Sciatic nerve (tissue), 2 donors: ENCODE results near the gene CLSTN2. TPM values are rescaled to one million over a fixed set of nuclear protein-coding genes. Genes with fewer than 3 reads are reported as not detected.
"Not testable (repeated sequence)": the region's sequence is repeated elsewhere in the genome, so short reads cannot be mapped to it uniquely, and the experiment has no call there.

Source experiments
- ATAC-seq: fragments of 200-7000 bp; cut with Tn5 transposase; one replicate; pipeline ENCODE4 v1.9.1; 2020; ENCODE audit warnings: mild to moderate bottlenecking, moderate library complexity
- DNase-seq: peaks from one replicate; pipeline ENCODE4 v3.0.0-alpha.2; 2020; ENCODE audit warnings: low spot score
- intact Hi-C: fragments of 100-400 bp; cut with DNase I; formaldehyde crosslinking; loops from one replicate; pipeline ENCODE4 v1.14.2; 2022
- total RNA-seq: library from RNA; stranded (reverse); fragmentation: NEBNext Ultra II Directional; extraction: Animal tissue kit (Norgen Biotek cat#: 25700); gene quantifications from one replicate; pipeline ENCODE4 v1.2.1, GENCODE V29; 2021
- donor health status: DM: no; HTN: no; CAD: no.
- donor health status: DM: no; HTN: no; CAD: no.

The CLSTN2 gene
- total RNA-seq, 1 donor from 2014 or later = 5.1 TPM

DNA sequence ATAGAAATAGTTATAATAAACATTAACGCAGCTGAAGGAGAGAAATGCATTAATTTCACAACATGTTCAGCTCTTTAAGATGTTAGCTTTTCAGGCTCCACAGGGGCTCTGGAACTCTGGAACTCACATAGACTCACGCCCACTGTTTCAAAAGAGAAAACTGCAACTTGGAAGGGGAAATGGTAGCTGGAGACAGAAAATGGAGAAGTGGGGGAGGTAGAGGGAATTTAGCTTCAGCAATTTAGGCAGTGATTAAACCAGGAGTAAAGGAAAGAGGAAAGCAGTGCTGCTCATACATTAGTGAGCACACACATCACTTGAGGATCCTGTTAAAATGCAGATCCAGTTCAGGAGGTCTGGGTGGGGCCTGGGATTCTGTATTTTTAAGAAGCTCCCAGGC, 468.1 kb downstream of the CLSTN2 start:
- intact Hi-C loops = no loop called here
- ATAC-seq (no peak), DNase-seq (no peak)

DNA sequence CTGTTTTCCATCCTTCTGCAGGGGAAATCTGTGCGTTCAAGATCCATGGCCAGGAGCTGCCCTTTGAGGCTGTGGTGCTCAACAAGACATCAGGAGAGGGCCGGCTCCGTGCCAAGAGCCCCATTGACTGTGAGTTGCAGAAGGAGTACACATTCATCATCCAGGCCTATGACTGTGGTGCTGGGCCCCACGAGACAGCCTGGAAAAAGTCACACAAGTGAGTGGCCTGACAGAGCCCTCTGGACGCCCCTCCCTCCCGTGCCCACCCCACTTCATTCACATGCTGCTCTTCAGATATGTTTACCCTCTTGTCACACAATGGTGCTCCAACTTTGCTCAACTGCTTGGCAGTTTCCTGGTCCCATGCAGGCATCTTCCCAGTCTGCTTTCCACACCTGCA, 468.6 kb downstream of the CLSTN2 start:
- DNase-seq (no peak), ATAC-seq (no peak)
- intact Hi-C loops = no loop called here

DNA sequence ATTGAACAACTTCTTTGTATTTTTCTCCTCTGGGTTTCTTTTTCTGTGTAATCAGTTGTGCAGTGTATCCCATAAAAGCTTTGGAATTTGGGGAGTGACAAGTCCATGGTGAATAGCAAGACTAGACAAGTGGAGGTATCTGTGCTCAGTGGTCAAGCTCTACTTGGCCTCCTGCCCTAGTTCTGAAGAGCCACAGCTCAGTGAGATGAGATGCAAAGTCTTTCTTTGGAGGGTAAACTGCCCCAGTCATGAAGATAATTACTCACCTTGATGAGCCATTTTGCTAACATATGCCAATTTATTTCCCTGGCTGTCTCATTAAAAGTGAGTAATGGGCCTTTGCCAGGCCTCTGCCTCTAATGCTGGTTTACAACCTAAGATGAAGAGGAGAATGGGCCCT, 471.7 kb downstream of the CLSTN2 start:
- ATAC-seq = no peak
- DNase-seq = no peak
- intact Hi-C loops = no loop called here

DNA sequence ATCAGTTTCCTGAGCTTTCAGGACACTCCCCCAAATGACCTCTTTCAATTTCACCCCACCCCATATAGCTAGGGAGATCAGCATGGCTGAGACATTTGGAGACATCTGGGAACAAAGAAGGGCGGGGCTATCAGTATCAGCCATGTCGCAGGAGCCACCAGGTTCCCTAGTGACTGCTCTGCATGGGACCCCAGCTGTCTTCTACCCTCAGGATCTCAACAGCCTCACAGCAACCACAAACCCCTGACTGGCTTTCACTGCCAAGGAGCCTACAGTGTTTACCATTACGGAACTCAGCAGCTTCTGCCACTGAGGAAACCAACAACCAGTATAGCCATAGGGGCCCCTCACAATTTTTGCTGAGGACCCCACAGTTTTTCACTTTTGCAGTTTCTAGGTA, 473.3 kb downstream of the CLSTN2 start:
- DNase-seq (no peak), ATAC-seq (no peak)
- intact Hi-C loops = no loop called here

DNA sequence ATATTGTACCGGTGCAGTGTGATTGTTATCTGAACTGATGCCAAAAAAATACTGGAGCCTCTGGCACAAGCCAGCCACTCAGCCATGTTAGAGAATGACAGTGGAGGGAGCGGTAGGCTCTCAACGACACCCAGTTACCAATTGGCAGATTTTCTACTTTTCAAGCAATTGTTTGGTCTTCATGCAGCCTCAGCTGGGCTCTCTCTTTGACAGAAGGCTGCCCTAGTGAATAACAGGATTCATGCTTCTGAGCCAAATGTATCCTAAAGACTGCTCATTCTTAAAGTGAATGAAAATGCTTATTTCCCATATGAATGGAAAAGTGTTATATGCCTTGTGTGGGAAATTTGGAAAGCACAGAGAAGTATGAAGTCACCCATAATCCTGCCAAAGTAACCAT, 481.7 kb downstream of the CLSTN2 start:
- ATAC-seq = no peak
- intact Hi-C loops = no loop called here
- no peak for DNase-seq

DNA sequence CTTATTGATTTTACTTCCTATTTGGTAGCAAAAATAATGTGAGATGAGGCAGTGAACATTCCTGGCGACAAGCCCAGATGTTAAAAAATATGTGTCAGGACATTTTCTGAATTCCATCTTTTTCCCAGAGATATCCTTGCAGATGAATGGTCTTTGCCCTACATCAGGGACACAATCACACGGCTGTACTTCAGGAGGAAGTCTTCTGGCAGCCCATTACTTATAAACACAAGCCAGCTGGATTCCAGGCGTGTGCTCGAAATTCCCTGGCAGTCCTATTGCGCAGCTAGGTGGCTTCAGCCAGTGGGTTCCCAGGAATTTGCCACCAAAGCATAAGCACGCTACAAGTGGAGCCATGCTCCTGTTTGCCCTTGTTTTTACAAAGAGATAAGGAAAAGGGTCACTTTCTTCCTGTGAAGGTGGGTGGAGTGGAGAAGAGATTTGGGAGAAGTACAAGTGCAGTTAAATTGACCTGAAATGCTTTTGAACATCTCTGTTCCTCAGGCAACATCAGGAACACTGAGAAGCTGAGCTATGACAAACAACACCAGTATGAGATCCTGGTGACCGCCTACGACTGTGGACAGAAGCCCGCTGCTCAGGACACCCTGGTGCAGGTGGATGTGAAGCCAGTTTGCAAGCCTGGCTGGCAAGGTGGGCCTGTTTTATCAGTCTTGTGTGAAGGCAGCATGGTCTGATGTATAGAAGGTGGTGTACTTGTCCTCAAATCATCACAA, 485.8 kb downstream of the CLSTN2 start:
- intact Hi-C loops = no loop called here
- ATAC-seq = peak; percentile 82

DNA sequence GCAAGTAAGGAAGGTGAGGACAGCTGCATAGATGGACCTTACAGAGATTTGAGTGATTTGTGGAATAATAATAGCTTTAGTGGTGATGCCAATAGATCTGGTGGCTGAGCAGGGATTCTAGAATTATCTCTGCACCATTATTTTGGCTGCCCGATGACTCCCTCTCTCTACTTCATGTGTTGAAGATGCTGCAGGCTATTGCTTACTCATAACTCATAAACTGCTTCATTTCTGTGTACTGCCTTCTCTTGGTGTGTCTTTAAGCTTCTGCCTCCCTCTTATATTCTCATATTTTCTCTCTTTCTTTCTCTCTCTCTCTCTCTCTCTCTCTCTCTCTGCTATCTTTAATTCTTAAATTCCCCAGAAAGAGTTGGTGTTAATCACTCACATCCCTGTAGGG, 486.9 kb downstream of the CLSTN2 start:
- intact Hi-C loops = no loop called here
- no peak for DNase-seq
- ATAC-seq = no peak

More for the DNA sequence above, 485.8 kb downstream of the CLSTN2 start:
- DNase-seq = no peak

DNA sequence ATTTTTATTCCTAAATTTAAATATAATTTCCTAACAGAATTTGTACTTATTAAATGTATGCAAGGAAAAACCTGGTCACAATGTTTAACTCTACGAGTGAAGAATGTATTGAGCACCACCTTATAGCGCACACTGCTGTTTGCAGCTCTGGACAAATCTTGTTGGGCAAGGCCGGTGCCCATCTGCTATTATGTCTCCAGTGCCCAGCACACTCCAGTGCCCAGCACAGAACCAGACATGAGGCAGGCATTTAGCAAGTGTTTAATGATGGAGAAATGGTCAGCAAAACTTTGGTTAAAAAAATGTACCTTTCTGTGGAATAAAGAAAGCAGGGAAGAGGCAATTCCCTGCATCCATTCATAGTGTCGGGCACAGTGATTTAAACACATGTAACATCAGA, 488.2 kb downstream of the CLSTN2 start:
- ATAC-seq (no peak), DNase-seq (no peak)
- intact Hi-C loops = no loop called here

DNA sequence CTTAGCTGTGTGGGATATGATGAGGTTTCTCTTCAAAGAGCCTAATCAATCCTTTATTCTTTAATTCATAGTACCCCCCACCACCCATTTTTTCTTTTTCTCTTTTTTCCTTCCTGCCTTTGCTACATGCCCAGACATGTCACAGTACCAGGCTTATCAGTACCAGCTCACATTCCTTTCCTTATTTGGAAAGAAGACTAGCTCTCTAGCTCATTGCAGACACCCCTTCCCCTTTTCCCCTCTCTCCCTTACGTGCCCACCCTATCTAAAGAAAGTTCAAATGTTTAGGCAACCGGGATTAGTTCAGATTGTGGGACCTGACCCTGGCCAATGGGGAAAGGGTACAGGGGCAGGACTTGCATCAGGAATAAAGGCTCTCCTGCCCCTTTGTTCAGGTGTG, 488.6 kb downstream of the CLSTN2 start:
- DNase-seq, ATAC-seq, intact Hi-C loops: not testable (repeated sequence)

DNA sequence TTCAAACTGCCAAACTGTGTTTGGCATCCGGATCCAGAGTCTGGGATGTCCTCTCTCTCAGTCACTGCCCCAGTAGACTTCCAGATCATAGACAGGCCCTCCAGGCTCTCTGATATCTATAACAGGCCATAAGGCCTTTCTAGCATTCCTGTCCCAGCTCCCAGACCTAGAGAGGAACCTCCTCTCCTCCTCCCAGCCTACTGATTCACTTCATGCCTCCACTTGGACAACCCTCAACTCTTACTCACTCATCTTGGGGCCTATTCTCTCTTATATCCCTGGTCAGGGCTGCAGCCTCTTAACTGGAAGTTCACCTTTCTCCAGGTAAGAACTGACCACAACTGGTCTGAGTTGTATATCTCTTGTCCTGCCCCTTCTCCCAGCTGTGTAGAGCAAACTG, 489.2 kb downstream of the CLSTN2 start:
- intact Hi-C loops = no loop called here
- no peak for ATAC-seq
- no peak for DNase-seq

DNA sequence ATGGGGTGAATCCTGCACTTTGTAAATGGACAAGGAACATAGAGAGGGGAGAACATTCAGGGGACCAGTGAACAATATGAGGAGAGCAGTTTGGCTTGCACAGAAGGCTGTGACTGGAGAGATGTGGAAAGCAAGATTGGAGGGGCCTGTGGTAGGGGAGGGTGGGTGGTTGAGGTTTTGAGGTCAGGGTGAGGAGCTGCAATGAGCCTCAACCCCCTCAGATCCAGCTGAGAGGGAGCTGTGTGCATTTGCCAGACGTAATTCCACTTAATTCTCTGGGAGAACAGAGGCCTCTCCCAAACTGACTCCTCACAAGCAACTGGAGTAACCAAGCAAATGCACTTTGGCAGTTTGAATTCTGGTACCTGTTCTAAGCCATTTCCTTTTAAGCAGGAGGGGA, 489.7 kb downstream of the CLSTN2 start:
- intact Hi-C loops = no loop called here
- no peak for ATAC-seq
- no peak for DNase-seq

DNA sequence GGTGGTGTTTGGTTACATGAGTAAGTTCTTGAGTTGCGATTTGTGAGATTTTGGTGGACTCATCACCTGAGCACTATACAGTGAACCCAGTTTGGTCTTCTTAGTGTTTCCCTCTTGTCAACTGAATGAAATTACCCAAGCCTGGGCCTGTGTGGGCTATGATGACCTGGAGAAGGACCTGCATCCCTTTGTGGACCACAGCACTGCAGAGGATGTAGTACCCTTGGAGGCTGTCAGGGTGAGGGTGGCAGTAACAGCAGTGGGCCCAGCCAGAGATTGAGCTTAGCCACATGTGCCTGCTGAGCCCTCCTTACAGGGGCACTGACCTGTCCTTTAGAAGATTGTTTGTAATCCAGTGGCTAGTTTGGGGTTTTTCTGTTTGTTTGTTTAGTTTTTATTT, 492.8 kb downstream of the CLSTN2 start:
- intact Hi-C loops = no loop called here

DNA sequence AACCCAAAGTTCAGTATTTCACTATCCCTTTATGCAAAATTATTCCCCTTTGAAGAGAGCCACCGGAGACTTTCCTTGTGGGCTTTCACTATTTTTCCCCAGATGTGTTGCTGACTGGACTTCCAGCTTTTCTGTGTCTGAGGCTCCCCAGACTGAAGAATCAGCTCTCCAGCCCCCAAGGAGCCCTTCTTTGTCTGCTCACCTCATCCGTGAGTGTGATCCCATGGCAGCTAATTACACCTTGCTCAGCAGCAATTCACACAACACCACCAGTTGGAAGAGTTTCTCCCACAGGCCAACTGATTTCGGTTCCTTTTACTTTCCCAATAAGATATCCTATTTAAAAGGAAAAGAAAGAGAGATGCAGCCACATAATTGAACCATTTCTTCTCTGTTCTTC, 493.4 kb downstream of the CLSTN2 start:
- intact Hi-C loops = no loop called here
- no peak for ATAC-seq
- no peak for DNase-seq

More for the DNA sequence above, 492.8 kb downstream of the CLSTN2 start:
- ATAC-seq (no peak), DNase-seq (no peak)

DNA sequence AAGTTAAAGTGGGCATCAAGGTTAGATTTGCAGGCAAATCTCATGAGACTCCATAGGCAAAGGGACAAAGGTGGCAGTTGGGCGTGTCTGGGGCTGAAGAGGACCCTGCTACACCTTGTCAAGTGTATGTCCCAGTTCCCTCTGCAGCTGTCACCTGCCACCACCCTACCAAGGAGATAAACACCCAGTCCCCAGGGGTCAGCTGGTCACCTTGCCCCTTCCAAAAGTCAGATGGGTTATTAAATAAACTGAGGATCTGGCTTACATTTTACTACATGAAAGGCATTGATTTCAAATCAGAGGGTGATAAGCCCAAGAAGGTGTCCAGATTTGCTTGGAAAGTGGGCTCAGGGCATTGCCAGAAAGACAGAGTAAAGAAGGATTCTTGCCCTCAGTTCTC, 494.8 kb downstream of the CLSTN2 start:
- intact Hi-C loops = no loop called here
- DNase-seq (no peak), ATAC-seq (no peak)

DNA sequence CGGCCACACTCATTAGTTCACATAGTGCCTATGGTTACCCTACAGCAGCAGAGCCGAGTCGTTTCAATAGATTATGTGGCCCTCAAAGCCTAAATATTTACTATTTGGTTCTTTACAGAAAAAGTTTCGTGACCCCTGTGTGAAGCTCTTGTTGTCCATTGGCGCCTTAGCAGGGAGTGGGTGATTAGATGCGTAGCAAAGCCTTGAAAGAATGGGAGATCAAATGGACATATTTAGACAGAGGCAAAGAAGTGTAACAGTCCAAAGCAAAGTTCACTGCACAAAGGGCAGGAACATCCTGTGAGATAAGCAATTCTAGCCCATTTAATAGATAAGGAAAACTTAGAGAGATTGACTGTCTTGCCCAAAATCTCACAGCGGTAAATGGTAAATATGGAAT, 495.5 kb downstream of the CLSTN2 start:
- ATAC-seq = no peak
- intact Hi-C loops = no loop called here

DNA sequence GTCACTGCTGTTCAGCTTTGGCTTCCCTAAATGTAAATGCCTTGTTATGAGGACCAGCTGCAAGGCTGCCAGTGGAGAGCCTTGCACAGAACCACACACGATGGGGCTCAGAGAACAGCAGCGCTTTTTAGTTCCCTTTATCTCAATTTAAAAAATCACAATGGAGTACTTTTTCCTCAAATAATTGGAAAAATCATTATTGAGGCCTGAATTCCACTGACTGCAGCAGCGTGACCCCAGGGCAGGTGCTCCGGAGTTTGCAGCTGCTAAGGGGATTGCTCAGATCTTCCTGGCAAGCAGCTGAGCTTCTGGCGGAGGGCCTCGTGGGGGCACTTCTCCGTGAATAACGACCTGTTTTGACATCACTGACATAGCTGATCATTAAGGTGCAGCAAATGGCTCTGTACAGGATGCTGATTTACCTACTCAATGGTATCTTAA, 497.3 kb downstream of the CLSTN2 start:
- no peak for DNase-seq
- intact Hi-C loops = no loop called here
- peak; percentile 77 for ATAC-seq

More for the DNA sequence above, 495.5 kb downstream of the CLSTN2 start:
- DNase-seq = no peak

DNA sequence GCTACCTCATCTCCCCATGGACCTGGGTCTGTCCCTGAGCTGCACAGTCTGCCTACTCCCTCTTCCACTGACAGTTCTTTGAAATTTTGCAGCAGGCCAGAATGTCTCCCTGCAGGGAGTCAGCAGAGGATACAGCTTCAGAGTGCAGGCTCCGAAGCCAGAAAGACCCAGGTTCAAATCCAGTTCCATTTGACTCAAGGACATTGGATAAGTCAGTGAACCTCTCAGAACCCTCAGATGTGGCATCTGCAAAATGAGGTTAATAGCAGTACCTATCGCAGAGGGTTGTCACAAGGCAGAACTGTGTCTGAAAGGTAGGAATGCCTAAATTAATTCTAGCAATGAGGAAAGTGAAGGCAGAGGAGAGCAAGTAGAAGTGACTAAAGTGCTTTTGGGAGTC, 498.4 kb downstream of the CLSTN2 start:
- ATAC-seq (no peak), DNase-seq (no peak)
- intact Hi-C loops = no loop called here

DNA sequence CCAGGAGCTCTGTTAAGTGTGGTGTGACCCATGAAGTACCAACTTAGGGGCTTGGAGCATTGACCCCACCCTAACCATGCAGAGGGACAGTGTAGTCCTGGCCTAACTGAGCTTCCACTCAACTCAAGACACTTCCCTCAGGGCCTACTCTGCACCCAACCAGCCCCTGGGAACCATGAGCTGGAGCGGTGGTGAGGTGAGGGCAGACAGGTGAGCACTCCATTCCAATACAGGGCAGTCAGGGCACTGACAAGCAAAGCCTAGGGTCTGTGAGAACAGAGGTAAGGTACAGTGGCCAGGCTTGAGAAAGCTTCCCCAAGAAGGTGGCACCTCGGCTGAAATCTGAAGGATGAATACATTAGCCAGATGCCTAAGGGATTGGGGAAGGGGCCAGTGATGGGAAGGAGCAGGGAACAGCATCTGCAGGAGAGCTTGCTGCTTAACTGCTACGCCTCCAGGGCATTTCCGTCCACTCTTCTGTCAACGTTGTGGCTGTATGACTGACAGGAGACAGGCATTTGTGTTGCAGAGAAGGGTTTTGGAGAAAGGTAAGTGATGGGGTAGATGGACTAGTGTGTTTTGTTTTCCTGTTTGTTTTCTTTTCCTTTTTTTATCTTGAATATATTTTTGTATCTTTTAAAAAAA, 499.4 kb downstream of the CLSTN2 start:
- intact Hi-C loops = no loop called here
- ATAC-seq = no peak

DNA sequence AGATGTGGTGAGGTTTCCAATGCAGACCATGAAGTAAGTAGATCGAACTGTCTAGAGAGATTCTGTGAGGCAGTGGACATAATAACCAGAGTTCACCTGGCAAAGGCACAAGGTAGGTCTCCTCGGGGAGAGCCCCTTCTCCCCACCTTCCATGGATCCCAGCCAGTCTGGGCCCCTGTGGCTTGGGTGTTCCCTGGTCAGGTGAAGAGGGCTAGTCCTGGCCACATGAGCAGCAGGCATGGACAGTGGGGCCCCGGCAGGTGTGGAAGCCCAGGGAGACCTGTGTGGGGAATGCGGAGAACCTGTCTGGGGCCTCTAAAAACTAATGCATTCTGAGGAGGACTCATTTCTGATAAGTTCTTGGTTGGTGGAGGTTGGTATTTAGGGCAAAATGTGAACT, 501.4 kb downstream of the CLSTN2 start:
- ATAC-seq (no peak), DNase-seq (no peak)
- intact Hi-C loops = no loop called here

More for the DNA sequence above, 499.4 kb downstream of the CLSTN2 start:
- DNase-seq = no peak

DNA sequence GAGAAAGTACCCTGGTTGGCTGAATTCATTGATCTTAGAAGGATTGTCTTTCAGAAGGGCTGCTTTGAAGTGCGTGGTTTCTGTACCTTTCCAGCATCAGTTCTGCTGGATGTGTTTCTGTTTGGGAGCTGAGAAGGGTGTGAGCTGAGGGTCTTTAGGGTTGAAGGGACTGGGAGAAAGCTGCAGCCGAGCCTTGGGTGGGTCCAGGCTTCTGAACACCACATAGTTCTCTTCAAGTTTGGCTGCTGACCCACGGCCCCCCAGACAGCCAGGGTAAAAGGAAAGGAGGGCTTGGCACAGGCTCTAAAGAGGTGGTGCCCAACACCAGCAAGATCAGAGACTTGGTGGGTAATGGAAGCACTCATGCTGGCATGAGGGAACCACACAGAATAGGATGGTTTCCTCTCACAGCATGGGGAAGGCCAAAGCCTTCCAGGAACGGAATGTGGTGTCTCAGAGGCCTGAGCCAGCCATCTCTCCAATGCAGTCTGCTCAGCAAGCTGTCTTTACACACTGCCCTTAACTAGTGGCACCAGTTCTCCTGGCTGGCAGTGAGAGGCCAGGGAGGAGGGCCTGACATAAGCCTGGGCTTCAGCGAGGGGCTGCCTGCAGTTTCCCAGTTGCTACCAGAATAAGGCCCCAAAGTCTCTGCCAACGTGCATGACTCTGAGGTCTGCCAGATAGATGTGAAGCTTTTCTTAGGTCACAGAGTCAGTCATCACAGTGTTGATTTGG, 503.9 kb downstream of the CLSTN2 start:
- intact Hi-C loops = no loop called here
- DNase-seq (no peak), ATAC-seq (no peak)
